NCI-H1417 (cell line): ENCODE results near the gene NEBL.

Source experiments
- DNase-seq, 3 experiments: peaks; one replicate each; lab custom pipeline; 2025; lab: John Stamatoyannopoulos, UW

NEBL gene

GRCh38 chr10:20858292-20859124, 38.6 kb downstream of the NEBL start:
- peak in 2 of 3 experiments; percentile 22 to 49 for DNase-seq

GRCh38 chr10:20856484-20856883, 40.6 kb downstream of the NEBL start:
- no peak for DNase-seq

- peak in 1 of 3 experiments; percentile 24 for DNase-seq
These were observed 41.6 kb downstream of the NEBL start for GRCh38 chr10:20855398-20856038.

GRCh38 chr10:20853276-20853675, 43.8 kb downstream of the NEBL start:
- no peak for DNase-seq

- no peak for DNase-seq
These were observed 44.8 kb downstream of the NEBL start for GRCh38 chr10:20852303-20852702.

- no peak for DNase-seq
These were observed 49.6 kb downstream of the NEBL start for GRCh38 chr10:20847512-20847911.

GRCh38 chr10:20846263-20846662, 50.8 kb downstream of the NEBL start:
- no peak for DNase-seq

GRCh38 chr10:20841419-20841818, 55.7 kb downstream of the NEBL start:
- no peak for DNase-seq

- DNase-seq: no peak
These were observed 57.2 kb downstream of the NEBL start for GRCh38 chr10:20839910-20840309.

GRCh38 chr10:20839141-20839540, 58.0 kb downstream of the NEBL start:
- DNase-seq: no peak

GRCh38 chr10:20836401-20836800, 60.7 kb downstream of the NEBL start:
- DNase-seq: no peak

- DNase-seq: no peak
These were observed 61.8 kb downstream of the NEBL start for GRCh38 chr10:20835335-20835734.

- no peak for DNase-seq
These were observed 62.3 kb downstream of the NEBL start for GRCh38 chr10:20834825-20835224.

- no peak for DNase-seq
These were observed 74.3 kb downstream of the NEBL start for GRCh38 chr10:20822825-20823224.

GRCh38 chr10:20817646-20818045, 79.5 kb downstream of the NEBL start:
- DNase-seq: no peak

- DNase-seq: no peak
These were observed 80.0 kb downstream of the NEBL start for GRCh38 chr10:20817116-20817515.

- no peak for DNase-seq
These were observed 83.0 kb downstream of the NEBL start for GRCh38 chr10:20814116-20814515.

GRCh38 chr10:20811131-20811530, 86.0 kb downstream of the NEBL start:
- no peak for DNase-seq

GRCh38 chr10:20809631-20810030, 87.5 kb downstream of the NEBL start:
- no peak for DNase-seq

GRCh38 chr10:20806487-20806886, 90.6 kb downstream of the NEBL start:
- no peak for DNase-seq

GRCh38 chr10:20797290-20797689, 99.8 kb downstream of the NEBL start:
- DNase-seq: no peak

- no peak for DNase-seq
These were observed 101.7 kb downstream of the NEBL start for GRCh38 chr10:20795391-20795790.

GRCh38 chr10:20785174-20785573, 111.9 kb downstream of the NEBL start:
- DNase-seq: no peak
